Uterus (tissue), 2 donors: ENCODE results near the gene CTDP1.

Experiments
- CTCF ChIP-seq, 4 experiments: fragments of 200-600 bp in 2 of 4; fragments of 450-650 bp in 2 of 4; sonication (generic) in 2 of 4; IDR thresholded peaks; one replicate each; pipeline ENCODE4 v1.5.1; 2016 to 2019; ENCODE audit warnings: antibody characterized with exemption in 4 of 4, mild to moderate bottlenecking in 2 of 4, moderate library complexity in 1 of 4
- POLR2A ChIP-seq, 2 donors: fragments of 450-650 bp; IDR thresholded peaks; one replicate each; pipeline ENCODE4 v1.6.1; 2016; ENCODE audit warnings: antibody characterized with exemption in 2 of 2, mild to moderate bottlenecking in 1 of 2, moderate library complexity in 1 of 2

GRCh38 chr18:79687806-79688205, 8.2 kb downstream of the CTDP1 start:
- TF ChIP-seq CTCF (IDR thresholded peaks at IDR 0.05) (no peak), POLR2A (IDR thresholded peaks at IDR 0.05) (no peak)
